Measurements from ENCODE around the gene XXYLT1.

The XXYLT1 gene

GRCh38 chr3:195097331-195098255 lies 173.4 kb downstream of the XXYLT1 start:
- no peaks in the 10 kb centered on the region for H3K79me2 ChIP-seq (ENCODE audit: insufficient read depth, low read length)
- H3K27ac ChIP-seq (ENCODE audit: low read depth, low read length) = no peak overlapping the region
- H2AFZ ChIP-seq (ENCODE audit: low read depth, low read length, severe bottlenecking) = no peak overlapping the region
- no peaks in the 10 kb centered on the region for H3K36me3 ChIP-seq (ENCODE audit: low read length)
- H3K4me2 ChIP-seq (ENCODE audit: low read depth, low read length, poor library complexity, severe bottlenecking) = no peak overlapping the region
- H3K9me2 ChIP-seq (replicated peaks; ENCODE audit: insufficient read depth, low read length) = no peaks in the 10 kb centered on the region
- no peaks in the 10 kb centered on the region for H3K27me3 ChIP-seq (ENCODE audit: low read length)
- TF ChIP-seq, protein P1, sequence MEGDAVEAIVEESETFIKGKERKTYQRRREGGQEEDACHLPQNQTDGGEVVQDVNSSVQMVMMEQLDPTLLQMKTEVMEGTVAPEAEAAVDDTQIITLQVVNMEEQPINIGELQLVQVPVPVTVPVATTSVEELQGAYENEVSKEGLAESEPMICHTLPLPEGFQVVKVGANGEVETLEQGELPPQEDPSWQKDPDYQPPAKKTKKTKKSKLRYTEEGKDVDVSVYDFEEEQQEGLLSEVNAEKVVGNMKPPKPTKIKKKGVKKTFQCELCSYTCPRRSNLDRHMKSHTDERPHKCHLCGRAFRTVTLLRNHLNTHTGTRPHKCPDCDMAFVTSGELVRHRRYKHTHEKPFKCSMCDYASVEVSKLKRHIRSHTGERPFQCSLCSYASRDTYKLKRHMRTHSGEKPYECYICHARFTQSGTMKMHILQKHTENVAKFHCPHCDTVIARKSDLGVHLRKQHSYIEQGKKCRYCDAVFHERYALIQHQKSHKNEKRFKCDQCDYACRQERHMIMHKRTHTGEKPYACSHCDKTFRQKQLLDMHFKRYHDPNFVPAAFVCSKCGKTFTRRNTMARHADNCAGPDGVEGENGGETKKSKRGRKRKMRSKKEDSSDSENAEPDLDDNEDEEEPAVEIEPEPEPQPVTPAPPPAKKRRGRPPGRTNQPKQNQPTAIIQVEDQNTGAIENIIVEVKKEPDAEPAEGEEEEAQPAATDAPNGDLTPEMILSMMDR (IDR thresholded peaks at IDR 0.05; ENCODE audit: insufficient read depth, low read length, poor library complexity, severe bottlenecking) = no peak
- no peak for TF ChIP-seq EZH2phosphoT487 (conservative IDR thresholded peaks at IDR 0.05; ENCODE audit: low read length)
- no peak overlapping the region for H3K9ac ChIP-seq (ENCODE audit: low read length)
- H3K9me3 ChIP-seq (ENCODE audit: insufficient read depth, low read length) = no peaks in the 10 kb centered on the region
- no peaks in the 10 kb centered on the region for H4K20me1 ChIP-seq (ENCODE audit: low read depth, low read length)
- H3K4me3 ChIP-seq (ENCODE audit: insufficient read depth, low read length, poor library complexity, severe bottlenecking) = no peak overlapping the region
- no peaks in the 10 kb centered on the region for H3F3A ChIP-seq (ENCODE audit: insufficient read depth)

- Histone ChIP-seq H3K9me2 (replicated peaks; ENCODE audit: insufficient read depth, low read length) (no peaks in the 10 kb centered on the region), H3K9ac (ENCODE audit: low read length) (no peak overlapping the region), H3K27me3 (ENCODE audit: low read length) (no peaks in the 10 kb centered on the region), H3K9me3 (ENCODE audit: insufficient read depth, low read length) (no peaks in the 10 kb centered on the region), H3K4me3 (ENCODE audit: insufficient read depth, low read length, poor library complexity, severe bottlenecking) (no peak overlapping the region), H3K27ac (ENCODE audit: low read depth, low read length) (no peak overlapping the region), H2AFZ (ENCODE audit: low read depth, low read length, severe bottlenecking) (no peak overlapping the region), H3K36me3 (ENCODE audit: low read length) (no peaks in the 10 kb centered on the region), H3F3A (ENCODE audit: insufficient read depth) (no peaks in the 10 kb centered on the region), H3K4me2 (ENCODE audit: low read depth, low read length, poor library complexity, severe bottlenecking) (no peak overlapping the region), H4K20me1 (ENCODE audit: low read depth, low read length) (no peaks in the 10 kb centered on the region), H3K79me2 (ENCODE audit: insufficient read depth, low read length) (no peaks in the 10 kb centered on the region)
- no peak for TF ChIP-seq EZH2phosphoT487 (conservative IDR thresholded peaks at IDR 0.05; ENCODE audit: low read length)
- TF ChIP-seq, protein P1 (IDR thresholded peaks at IDR 0.05; ENCODE audit: insufficient read depth, low read length, poor library complexity, severe bottlenecking) = no peak
Observed at GRCh38 chr3:195096484-195097330, 174.3 kb downstream of the XXYLT1 start.

DNA sequence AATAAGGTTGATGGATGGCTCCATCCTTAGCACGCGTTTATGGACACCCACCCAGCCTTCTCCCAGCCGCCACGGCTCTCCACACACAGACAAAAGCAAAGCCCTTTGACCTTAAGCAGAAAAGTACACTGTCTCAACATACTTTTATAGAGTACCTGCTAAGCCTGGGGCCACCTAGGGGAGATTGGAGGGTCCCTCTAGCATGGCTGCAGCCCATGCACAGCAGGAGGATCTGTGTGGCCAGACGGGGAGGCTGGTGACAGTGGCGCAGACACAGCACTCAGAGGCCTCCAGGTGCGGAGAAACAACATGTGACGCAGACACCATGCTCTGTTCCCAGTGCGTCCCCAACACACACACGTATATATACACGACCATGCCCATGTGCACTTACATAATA lies 174.9 kb downstream of the XXYLT1 start:
- Histone ChIP-seq H3K27me3 (ENCODE audit: low read length) (no peaks in the 10 kb centered on the region), H3K27ac (ENCODE audit: low read depth, low read length) (no peak overlapping the region), H3K9me3 (ENCODE audit: insufficient read depth, low read length) (no peaks in the 10 kb centered on the region), H4K20me1 (ENCODE audit: low read depth, low read length) (no peaks in the 10 kb centered on the region), H2AFZ (ENCODE audit: low read depth, low read length, severe bottlenecking) (no peak overlapping the region), H3K9me2 (replicated peaks; ENCODE audit: insufficient read depth, low read length) (no peaks in the 10 kb centered on the region), H3K4me3 (ENCODE audit: insufficient read depth, low read length, poor library complexity, severe bottlenecking) (no peak overlapping the region), H3F3A (ENCODE audit: insufficient read depth) (no peaks in the 10 kb centered on the region), H3K4me2 (ENCODE audit: low read depth, low read length, poor library complexity, severe bottlenecking) (no peak overlapping the region), H3K79me2 (ENCODE audit: insufficient read depth, low read length) (no peaks in the 10 kb centered on the region), H3K36me3 (ENCODE audit: low read length) (no peaks in the 10 kb centered on the region), H3K9ac (ENCODE audit: low read length) (no peak overlapping the region)
- TF ChIP-seq, protein P1 (IDR thresholded peaks at IDR 0.05; ENCODE audit: insufficient read depth, low read length, poor library complexity, severe bottlenecking) = no peak
- TF ChIP-seq EZH2phosphoT487 (conservative IDR thresholded peaks at IDR 0.05; ENCODE audit: low read length) = no peak

Data from SU-DHL-6 (cell line).